OCI-LY1 (cell line): Measurements from ENCODE around the gene RNFT2.

Experiments
- H2AFZ ChIP-seq: fragments of 200-600 bp; sonication (generic), shearing (Covaris generic); 2 replicates; pipeline ENCODE4 v1.6.0; 2014; ENCODE audit warnings: antibody characterized with exemption, mild to moderate bottlenecking, low read length
- H3F3A ChIP-seq: fragments of 200-600 bp; sonication (generic), shearing (Covaris generic); 2 replicates; pipeline ENCODE4 v1.6.0; 2014; ENCODE audit warnings: mild to moderate bottlenecking, antibody characterized with exemption, low read length, moderate library complexity; ENCODE audit not compliant: insufficient read depth
- H3K27ac ChIP-seq: fragments of 200-600 bp; sonication (generic); 2 replicates; pipeline ENCODE4 v1.5.1; 2014; ENCODE audit warnings: low read length, mixed run types, mild to moderate bottlenecking, low read depth; ENCODE audit not compliant: poor library complexity, severe bottlenecking
- H3K27me3 ChIP-seq: fragments of 200-600 bp; sonication (generic); 2 replicates; pipeline ENCODE4 v1.6.0; 2014; ENCODE audit warnings: antibody characterized with exemption, mild to moderate bottlenecking, low read length, moderate library complexity; ENCODE audit not compliant: insufficient read depth
- H3K36me3 ChIP-seq: fragments of 200-600 bp; sonication (generic); 2 replicates; pipeline ENCODE4 v1.6.1; 2014; ENCODE audit warnings: mild to moderate bottlenecking, antibody characterized with exemption, low read length, moderate library complexity, mixed read lengths; ENCODE audit not compliant: insufficient read depth
- H3K4me1 ChIP-seq: fragments of 200-600 bp; sonication (generic); 2 replicates; pipeline ENCODE4 v1.5.1; 2014; ENCODE audit warnings: mild to moderate bottlenecking, low read length, moderate library complexity; ENCODE audit not compliant: insufficient read depth, severe bottlenecking
- H3K4me2 ChIP-seq: fragments of 200-600 bp; sonication (generic), shearing (Covaris generic); 2 replicates; pipeline ENCODE4 v1.6.1; 2014; ENCODE audit warnings: low read length
- H3K4me3 ChIP-seq: fragments of 200-600 bp; sonication (generic); 2 replicates; pipeline ENCODE4 v1.5.1; 2014; ENCODE audit warnings: low read length, low read depth, mild to moderate bottlenecking, mixed read lengths; ENCODE audit not compliant: poor library complexity, severe bottlenecking
- H3K79me2 ChIP-seq: fragments of 200-600 bp; shearing (Covaris generic); 2 replicates; pipeline ENCODE4 v1.6.1; 2016; ENCODE audit warnings: mixed run types, low read length, mixed read lengths; ENCODE audit not compliant: insufficient read depth
- H3K9ac ChIP-seq: fragments of 200-600 bp; sonication (generic), shearing (Covaris generic); 2 replicates; pipeline ENCODE4 v1.6.1; 2014; ENCODE audit warnings: mild to moderate bottlenecking, low read length, mixed read lengths
- H3K9me2 ChIP-seq: fragments of 200-600 bp; sonication (generic), shearing (Covaris generic); 2 replicates; pipeline ENCODE4 v1.6.1; 2014; ENCODE audit warnings: low read depth, mild to moderate bottlenecking, low read length, mixed read lengths
- H3K9me3 ChIP-seq: fragments of 200-600 bp; shearing (Covaris generic); 2 replicates; pipeline ENCODE4 v1.6.1; 2014; ENCODE audit warnings: low read length, mixed read lengths
- H4K20me1 ChIP-seq: fragments of 200-600 bp; sonication (generic), shearing (Covaris generic); 2 replicates; pipeline ENCODE4 v1.6.0; 2016; ENCODE audit warnings: mild to moderate bottlenecking, low read length; ENCODE audit not compliant: insufficient read depth
- CTCF ChIP-seq: fragments of 200-600 bp; sonication (generic), shearing (Covaris generic); IDR thresholded peaks from 2 replicates; pipeline ENCODE4 v1.5.1; 2017; ENCODE audit warnings: mild to moderate bottlenecking, antibody characterized with exemption, low read length, moderate library complexity, mixed read lengths
- EZH2 ChIP-seq: fragments of 200-600 bp; sonication (generic), shearing (Covaris generic); IDR thresholded peaks from 2 replicates; pipeline ENCODE4 v1.8.0; 2017; ENCODE audit warnings: borderline replicate concordance, mixed run types, mild to moderate bottlenecking, antibody characterized with exemption, low read length, moderate library complexity, mixed read lengths

Gene RNFT2

GRCh38 chr12:116818948-116819832 lies 81.1 kb downstream of the RNFT2 start:
- no peaks in the 10 kb centered on the region for H3K9me3 ChIP-seq
- peak overlapping the region; percentile 75 for H3K4me3 ChIP-seq
- peak overlapping the region; percentile 100 for H3K27ac ChIP-seq
- H2AFZ ChIP-seq, result no peak overlapping the region
- H3K9me2 ChIP-seq, result no peaks in the 10 kb centered on the region
- H3K4me2 ChIP-seq, result peak overlapping the region; percentile 89
- peaks cover 59% of the 10 kb centered on the region for H3K4me1 ChIP-seq
- no peaks in the 10 kb centered on the region for H3K79me2 ChIP-seq
- TF ChIP-seq CTCF (no peak), EZH2 (no peak)
- H3K27me3 ChIP-seq, result no peaks in the 10 kb centered on the region
- peak overlapping the region; percentile 92 for H3K9ac ChIP-seq
- peaks cover 12% of the 10 kb centered on the region for H3F3A ChIP-seq
- H3K36me3 ChIP-seq, result peaks cover 5% of the 10 kb centered on the region
- no peaks in the 10 kb centered on the region for H4K20me1 ChIP-seq

GRCh38 chr12:116820064-116820656 lies 82.0 kb downstream of the RNFT2 start:
- no peaks in the 10 kb centered on the region for H3K79me2 ChIP-seq
- no peak overlapping the region for H2AFZ ChIP-seq
- H3K27ac ChIP-seq, result peak overlapping the region; percentile 100
- H3K9ac ChIP-seq, result peak overlapping the region; percentile 92
- no peak for TF ChIP-seq EZH2
- no peak for TF ChIP-seq CTCF
- peaks cover 49% of the 10 kb centered on the region for H3K4me1 ChIP-seq
- H3K9me3 ChIP-seq, result no peaks in the 10 kb centered on the region
- H3K9me2 ChIP-seq, result no peaks in the 10 kb centered on the region
- peak overlapping the region; percentile 75 for H3K4me3 ChIP-seq
- no peaks in the 10 kb centered on the region for H3K27me3 ChIP-seq
- H3K4me2 ChIP-seq, result peak overlapping the region; percentile 89
- H3F3A ChIP-seq, result peaks cover 12% of the 10 kb centered on the region
- peaks cover 14% of the 10 kb centered on the region for H3K36me3 ChIP-seq
- no peaks in the 10 kb centered on the region for H4K20me1 ChIP-seq

GRCh38 chr12:116821291-116821690 lies 83.2 kb downstream of the RNFT2 start:
- Histone ChIP-seq H3K4me2 (no peak overlapping the region), H3K79me2 (no peaks in the 10 kb centered on the region), H3K9me3 (no peaks in the 10 kb centered on the region), H4K20me1 (no peaks in the 10 kb centered on the region), H3K4me3 (no peak overlapping the region), H3K27me3 (no peaks in the 10 kb centered on the region), H3K4me1 (peaks cover 38% of the 10 kb centered on the region), H3K36me3 (peaks cover 24% of the 10 kb centered on the region), H3F3A (peaks cover 12% of the 10 kb centered on the region), H3K9ac (no peak overlapping the region), H3K27ac (no peak overlapping the region), H3K9me2 (no peaks in the 10 kb centered on the region), H2AFZ (no peak overlapping the region)
- TF ChIP-seq CTCF, result no peak
- no peak for TF ChIP-seq EZH2
